ENCODE measurements around the gene BABAM2. TPM values are rescaled to one million over a fixed set of nuclear protein-coding genes. Genes with fewer than 3 reads are reported as not detected.

BABAM2 gene
- total and polyA plus RNA-seq, 9 of the 15 experiments (the other 6 are each of a cell fraction or from before 2014, with no cell fraction given): 10.9 to 37.4 (median 25.6) TPM

GRCh38 chr2:28366496-28367282, 476.2 kb downstream of the BABAM2 start (continued):
- peak in 1 of 2 experiments; percentile 71; a peak in 2 of 4 replicates for TF ChIP-seq RCOR1 (IDR thresholded peaks at IDR 0.05; ENCODE audit: borderline replicate concordance in 1 of 2, low read depth in 2 of 2, low read length in 2 of 2)
- no peak for TF ChIP-seq TEAD2 (tag; IDR thresholded peaks at IDR 0.05)
- TF ChIP-seq ZBTB34 (CRISPR knock-in tag; IDR thresholded peaks at IDR 0.05): no peak
- peak; percentile 1 for TF ChIP-seq NFE2 (IDR thresholded peaks at IDR 0.05; ENCODE audit: low read depth)
- peak in 1 of 3 experiments; percentile 17; a peak in 2 of 6 replicates for TF ChIP-seq ZBTB11 (CRISPR knock-in tag; IDR thresholded peaks at IDR 0.05)
- no peak for TF ChIP-seq PTRF (tag; IDR thresholded peaks at IDR 0.05)
- TF ChIP-seq CREB3L1 (IDR thresholded peaks at IDR 0.05; ENCODE audit: borderline replicate concordance, low read depth): no peak
- no peak for TF ChIP-seq ZNF445 (CRISPR knock-in tag; IDR thresholded peaks at IDR 0.05; ENCODE audit: low read depth)
- no peak for TF ChIP-seq ZNF780A (CRISPR knock-in tag; IDR thresholded peaks at IDR 0.05)
- TF ChIP-seq FOSL1 (tag; conservative IDR thresholded peaks at IDR 0.05): no peak; the same call in 1 of the 2 replicates
- TF ChIP-seq CBX5 (IDR thresholded peaks at IDR 0.05; ENCODE audit: borderline replicate concordance, low read depth): no peak
- no peak for TF ChIP-seq MEF2A (IDR thresholded peaks at IDR 0.05; ENCODE audit: control insufficient read depth, low read depth, low read length)
- TF ChIP-seq KAT2B (IDR thresholded peaks at IDR 0.05; ENCODE audit: low read depth, low read length): no peak
- peak; percentile 14 to 56; a peak in 1 of 4 replicates for TF ChIP-seq ETV6 (IDR thresholded peaks at IDR 0.05; ENCODE audit: borderline replicate concordance in 1 of 2, low read depth in 2 of 2, low read length in 1 of 2)
- no peak for TF ChIP-seq ETV6 (CRISPR knock-in tag; IDR thresholded peaks at IDR 0.05; ENCODE audit: borderline replicate concordance)
- TF ChIP-seq YBX1 (IDR thresholded peaks at IDR 0.05): no peak
- no peak; the same call in 1 of the 2 replicates for TF ChIP-seq STAT6 (CRISPR knock-in tag; IDR thresholded peaks at IDR 0.05)
- TF ChIP-seq PPARD (CRISPR knock-in tag; IDR thresholded peaks at IDR 0.05): no peak
